K562 treated with DMSO at 1 percent for 4 hours (cell line): Measurements from ENCODE around the gene CPSF6. TPM values are rescaled to one million over a fixed set of nuclear protein-coding genes. Genes with fewer than 3 reads are reported as not detected.

Source experiments
- total RNA-seq: library from RNA; unstranded; fragments of 300-600 nt; gene quantifications from 2 replicates; pipeline ENCODE4 v1.2.3, GENCODE V29; 2022; ENCODE audit not compliant: insufficient read depth

Gene CPSF6, protein sequence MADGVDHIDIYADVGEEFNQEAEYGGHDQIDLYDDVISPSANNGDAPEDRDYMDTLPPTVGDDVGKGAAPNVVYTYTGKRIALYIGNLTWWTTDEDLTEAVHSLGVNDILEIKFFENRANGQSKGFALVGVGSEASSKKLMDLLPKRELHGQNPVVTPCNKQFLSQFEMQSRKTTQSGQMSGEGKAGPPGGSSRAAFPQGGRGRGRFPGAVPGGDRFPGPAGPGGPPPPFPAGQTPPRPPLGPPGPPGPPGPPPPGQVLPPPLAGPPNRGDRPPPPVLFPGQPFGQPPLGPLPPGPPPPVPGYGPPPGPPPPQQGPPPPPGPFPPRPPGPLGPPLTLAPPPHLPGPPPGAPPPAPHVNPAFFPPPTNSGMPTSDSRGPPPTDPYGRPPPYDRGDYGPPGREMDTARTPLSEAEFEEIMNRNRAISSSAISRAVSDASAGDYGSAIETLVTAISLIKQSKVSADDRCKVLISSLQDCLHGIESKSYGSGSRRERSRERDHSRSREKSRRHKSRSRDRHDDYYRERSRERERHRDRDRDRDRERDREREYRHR
- 54.2 and 58.1 TPM in 2 replicates for total RNA-seq

DNA sequence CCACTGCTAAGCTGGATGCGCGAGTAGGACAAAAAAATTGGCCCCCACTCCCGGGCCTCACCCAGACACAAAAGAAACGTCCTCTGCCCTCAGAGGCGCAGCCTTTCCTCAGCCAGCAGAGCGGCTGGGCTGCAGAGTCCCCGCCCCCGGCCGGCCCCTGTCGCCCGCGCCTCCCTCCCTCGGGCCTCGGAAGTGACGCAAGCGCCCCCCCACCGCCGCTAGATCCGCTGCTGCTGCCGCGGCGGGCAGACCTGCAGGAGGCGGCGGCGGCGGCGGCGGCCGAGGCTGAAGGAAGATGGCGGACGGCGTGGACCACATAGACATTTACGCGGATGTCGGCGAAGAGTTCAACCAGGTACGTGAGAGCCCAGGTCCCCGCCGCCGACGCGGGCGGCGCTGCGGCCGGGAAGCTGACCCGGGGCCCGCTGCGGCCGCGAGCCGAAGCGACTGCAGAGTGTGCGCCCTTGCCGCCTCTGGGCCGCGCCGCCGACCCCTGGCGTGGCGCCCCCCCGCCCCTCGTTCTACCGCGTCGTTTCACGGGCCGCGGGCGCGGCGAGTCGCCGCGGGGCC lies at the start of gene CPSF6:
Gene CPSF6 (plus strand): TSS at position 218 of the 570 bp plus-strand sequence. CDS start 78 bp downstream, at position 296.

Other genes starting within 250 kb of the CPSF6 start
- gene LYZ, start 108.8 kb downstream of the CPSF6 start, total RNA-seq = 46.3 and 66.7 TPM in 2 replicates
- 27.1 and 31.1 TPM in 2 replicates for gene YEATS4, start 120.2 kb downstream of the CPSF6 start, total RNA-seq
- 9.0 and 9.4 TPM in 2 replicates for gene FRS2, start 230.8 kb downstream of the CPSF6 start, total RNA-seq